Measurements from ENCODE around the gene ZSWIM6.
"Not testable (repeated sequence)": the region's sequence is repeated elsewhere in the genome, so short reads cannot be mapped to it uniquely, and the experiment has no call there.

The ZSWIM6 gene

GRCh38 chr5:61366497-61367240 is 34.6 kb downstream of the ZSWIM6 start:
- no peak for DNase-seq

DNA sequence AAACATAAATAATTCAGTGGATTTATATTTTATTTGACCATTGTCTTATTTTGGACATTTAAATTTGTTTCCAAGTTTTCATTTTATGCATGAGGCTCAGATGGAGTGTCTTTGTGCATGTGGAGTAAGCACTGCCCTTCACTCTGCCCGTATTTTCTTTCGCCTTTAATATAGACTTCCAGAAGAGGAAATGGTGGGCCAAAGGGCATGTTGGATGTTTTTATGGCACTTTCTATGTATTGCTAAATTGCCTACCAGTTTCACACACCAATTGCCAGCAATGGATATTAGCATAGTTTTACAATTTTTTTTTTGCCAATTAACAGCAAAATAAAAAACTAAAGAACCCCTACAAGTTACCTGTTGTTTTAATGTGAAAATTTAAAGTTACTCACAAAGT is 38.4 kb downstream of the ZSWIM6 start:
- DNase-seq = no peak

DNA sequence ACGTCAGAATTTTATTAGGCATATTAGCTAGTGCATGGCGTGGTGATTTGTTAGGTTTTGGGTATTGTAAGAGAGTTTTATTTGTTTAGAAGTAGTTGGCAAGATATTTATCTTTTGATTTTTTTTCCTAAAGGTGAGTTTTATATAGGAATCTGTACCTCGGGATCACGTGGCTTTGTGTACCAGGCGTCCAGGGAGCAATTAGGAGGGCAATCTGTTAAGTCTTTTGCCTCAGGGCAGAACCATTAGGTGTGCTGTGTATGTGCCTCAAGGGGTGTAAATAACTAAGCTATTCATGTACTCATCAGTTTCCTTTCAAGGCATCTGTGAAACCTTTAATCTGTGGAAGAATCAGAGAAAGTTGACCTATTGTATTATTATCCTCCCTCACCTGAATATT is 39.4 kb downstream of the ZSWIM6 start:
- DNase-seq = no peak

DNA sequence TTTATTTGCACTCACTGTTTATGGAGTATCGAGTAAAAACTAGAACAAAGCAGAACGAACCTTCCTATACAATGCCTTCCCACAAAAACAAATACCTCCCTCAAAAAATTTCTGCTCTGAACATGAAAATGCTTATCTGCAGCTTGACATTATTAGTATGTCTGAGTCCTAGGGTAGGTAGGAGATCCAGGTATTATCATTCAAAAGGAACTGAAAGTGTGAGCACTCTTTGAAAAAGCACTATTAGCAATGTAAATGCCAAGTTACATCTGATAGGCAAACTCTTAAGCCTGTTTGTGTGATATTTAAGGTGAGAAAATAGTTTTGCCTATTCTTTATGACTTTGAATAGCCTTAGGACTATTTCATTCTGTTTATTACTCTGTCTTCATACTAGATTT is 47.6 kb downstream of the ZSWIM6 start:
- DNase-seq = no peak

GRCh38 chr5:61381968-61382367 is 49.9 kb downstream of the ZSWIM6 start:
- DNase-seq = no peak

DNA sequence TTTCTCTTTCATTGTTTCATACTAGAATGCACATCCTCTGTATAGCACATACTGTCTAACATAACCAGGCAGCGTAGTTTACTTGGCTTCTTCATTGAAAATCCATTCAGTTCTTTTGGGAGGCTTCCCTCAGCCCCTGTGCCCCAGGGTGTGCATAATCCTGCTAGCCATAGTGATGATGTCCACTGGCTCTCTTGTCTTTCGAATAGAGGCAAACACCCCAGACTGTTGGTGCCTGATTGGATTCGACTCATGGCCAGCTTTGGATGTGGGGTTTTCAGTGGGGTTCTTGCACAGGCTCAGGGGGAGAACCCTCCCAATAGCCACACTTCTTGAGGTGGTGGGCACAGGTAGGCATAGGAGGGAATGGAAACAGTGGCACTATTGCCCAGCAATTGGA is 53.6 kb downstream of the ZSWIM6 start:
- no peak for DNase-seq

DNA sequence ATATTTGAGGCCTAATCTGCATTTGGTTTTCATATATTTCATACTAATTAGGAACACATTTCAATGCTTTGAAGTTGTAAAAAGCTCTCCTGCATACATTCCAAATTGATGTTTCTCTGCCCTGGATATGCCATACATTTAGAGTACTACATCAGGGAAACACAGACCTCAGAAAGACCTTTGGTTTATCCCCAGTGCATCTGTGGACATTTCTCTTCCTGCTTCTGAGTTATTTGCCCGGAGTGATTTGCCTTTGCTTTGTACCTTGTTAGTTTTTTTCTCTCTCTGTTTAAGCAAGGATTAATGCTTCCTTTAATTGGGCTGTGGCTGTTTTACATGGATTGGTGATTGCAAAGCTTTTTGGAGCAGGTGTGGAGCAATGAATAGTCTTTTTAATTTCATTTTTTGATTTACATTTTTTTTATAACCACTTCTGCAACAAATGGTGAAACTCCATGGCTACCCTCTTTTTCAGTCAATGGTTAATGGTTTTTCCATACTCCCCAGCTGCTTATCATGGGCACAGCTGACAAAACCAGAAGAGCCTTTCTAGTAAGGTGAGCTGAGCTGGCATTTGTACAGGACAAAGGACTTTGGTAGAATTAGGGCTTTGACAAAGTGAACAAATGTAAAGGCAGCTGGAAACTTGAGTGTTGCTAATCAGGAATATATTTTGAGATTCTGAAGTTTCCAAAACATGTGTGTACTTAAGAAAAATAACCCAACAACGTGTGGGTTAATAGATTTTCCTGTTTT is 54.2 kb downstream of the ZSWIM6 start:
- DNase-seq = no peak

DNA sequence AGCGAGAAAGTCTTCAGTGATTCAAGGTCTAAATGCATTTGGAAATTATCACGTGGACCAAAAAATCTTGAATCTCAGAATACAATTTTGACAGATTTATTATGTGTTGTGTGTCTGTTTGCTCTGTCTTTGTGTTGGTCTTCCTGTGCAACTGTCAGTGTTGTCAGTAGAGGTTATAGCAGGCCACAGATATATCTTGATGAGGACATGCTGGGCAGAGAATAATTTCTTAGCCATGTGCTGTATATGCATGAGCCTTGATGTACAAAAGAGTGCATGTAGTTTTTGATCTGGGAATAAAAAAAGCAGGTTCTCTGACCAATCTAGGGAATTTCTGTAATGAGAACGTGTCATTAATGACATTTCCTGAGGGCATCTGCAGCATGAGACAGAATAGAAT is 57.6 kb downstream of the ZSWIM6 start:
- no peak for DNase-seq

DNA sequence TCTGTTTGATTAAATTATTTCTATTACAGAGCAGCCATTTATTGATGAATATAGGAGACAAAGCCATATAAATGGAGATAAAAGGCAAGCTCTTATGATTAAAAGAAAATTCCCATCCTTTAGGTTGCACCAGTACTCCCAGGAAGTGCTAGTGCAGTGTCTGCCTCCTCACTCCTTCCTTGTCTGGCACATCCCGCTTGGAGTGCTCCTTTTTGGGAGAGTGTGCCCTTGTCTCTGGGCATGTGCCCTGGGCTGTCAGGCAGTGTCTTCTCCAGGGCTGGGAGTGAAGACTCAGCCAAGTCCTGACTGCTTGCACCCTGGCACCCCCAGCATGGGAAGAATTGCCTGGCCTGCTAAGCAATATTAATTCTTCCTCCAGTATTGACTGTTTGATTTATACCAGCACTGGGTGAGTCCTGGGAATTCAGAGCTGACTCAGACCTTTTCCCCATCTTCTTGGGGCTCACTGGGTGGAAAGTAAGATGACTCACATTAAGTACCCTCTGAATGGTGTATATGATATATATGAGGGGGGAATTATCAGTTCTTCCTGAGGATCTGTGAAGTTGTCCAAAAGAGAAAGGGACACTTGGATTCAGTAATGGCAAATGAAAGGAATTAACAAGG is 62.1 kb downstream of the ZSWIM6 start:
- no peak for DNase-seq

DNA sequence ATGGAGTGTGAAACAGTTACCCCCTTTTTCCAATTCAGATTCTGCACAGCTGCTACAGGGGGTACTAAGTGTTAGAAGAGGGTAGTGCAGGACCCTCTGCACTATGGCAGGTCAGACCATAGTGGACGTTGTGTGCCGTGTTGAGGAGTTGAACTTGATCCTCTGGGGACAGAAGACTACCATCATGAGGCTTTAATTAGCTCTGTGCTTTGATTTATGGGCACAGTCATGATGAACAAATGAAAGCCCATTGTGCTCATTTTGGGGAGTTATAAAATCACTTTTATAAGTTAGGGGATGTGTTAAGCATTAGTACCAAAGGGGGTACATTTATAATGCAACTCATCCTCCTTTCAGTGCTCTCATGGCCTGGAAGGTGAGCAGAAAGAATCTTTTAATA is 62.7 kb downstream of the ZSWIM6 start:
- no peak for DNase-seq

GRCh38 chr5:61397238-61397637 is 65.2 kb downstream of the ZSWIM6 start:
- no peak for DNase-seq

- no peak for DNase-seq
Measured at GRCh38 chr5:61397937-61398336, 65.9 kb downstream of the ZSWIM6 start.

GRCh38 chr5:61398440-61398839 is 66.4 kb downstream of the ZSWIM6 start:
- no peak for DNase-seq

GRCh38 chr5:61399679-61400078 is 67.6 kb downstream of the ZSWIM6 start:
- no peak for DNase-seq

DNA sequence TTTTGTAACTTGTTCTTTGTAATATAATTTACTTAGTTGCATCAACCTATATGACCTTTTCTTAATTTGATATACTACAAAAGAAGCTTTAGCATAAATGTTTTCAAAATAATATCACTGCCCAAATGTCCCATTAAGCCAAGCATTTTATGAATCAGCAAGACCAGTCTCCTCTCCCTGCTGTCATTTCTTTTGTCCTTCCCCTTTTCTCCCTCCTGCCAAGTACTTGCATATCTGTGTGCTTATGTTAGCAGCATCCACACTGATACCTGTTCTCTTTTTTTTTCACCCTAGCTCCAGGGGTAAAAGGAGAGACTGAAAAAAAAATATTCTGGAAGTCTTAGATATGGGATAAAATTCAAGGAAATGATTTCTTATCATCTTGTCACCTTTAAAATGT is 69.7 kb downstream of the ZSWIM6 start:
- peak in 1 of 2 experiments; percentile 36 for DNase-seq

GRCh38 chr5:61402244-61402823 is 70.3 kb downstream of the ZSWIM6 start:
- no peak for DNase-seq

- DNase-seq = no peak
Measured at GRCh38 chr5:61402970-61403900, 71.2 kb downstream of the ZSWIM6 start.

DNA sequence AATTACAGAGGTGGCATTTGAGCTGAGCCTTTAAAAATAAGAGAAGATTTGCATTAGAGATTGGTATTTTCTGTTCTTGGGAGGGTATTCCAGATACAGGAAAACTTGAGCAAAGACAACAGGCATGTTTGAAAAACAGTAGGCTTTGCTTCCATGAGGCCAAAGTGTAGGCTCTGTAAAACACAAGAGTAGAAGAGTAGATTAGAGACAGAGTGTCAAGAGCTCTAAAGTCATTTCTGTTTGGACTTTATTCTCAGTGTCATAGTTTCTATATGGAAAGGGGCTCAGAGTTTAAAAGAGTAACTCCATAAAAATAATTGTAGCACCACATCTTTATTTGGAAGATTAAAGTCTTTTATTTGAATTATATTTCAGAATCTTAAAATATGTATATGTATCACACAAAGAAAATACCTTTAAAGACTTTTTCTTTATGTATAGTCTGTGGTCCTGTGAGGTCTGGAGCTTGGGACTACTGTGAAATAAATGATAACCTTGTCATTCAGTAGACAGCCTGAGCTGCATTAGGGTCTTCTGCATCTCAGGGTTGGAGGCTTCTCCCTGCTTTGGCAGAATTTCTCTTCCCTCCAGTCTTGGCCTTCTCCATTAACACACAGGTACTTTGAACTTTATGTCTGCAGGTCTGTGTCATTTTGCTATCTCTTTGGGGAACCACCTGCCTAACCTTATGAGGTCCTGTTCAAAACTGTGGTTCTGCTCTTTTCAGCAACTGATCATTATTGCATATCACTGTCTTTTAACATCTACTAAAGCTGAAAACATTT is 73.6 kb downstream of the ZSWIM6 start:
- DNase-seq = no peak

DNA sequence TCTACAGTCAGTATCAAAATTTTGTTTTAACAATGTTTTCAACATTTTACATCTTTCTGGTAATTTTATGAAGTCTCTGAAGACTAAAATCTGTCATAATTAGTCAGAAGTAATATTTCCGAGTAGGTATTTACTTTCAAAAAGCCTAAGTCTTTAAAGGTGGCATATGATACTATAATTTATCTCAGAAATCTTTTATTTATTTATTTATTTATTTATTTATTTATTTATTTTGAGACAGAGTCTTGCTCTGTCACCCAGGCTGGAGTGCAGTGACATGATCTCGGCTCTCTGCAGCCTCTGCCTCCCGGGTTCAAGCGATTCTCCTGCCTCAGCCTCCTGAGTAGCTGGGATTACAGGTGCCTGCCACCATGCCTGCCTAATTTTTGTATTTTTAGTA is 74.4 kb downstream of the ZSWIM6 start:
- DNase-seq = not testable (repeated sequence)

DNA sequence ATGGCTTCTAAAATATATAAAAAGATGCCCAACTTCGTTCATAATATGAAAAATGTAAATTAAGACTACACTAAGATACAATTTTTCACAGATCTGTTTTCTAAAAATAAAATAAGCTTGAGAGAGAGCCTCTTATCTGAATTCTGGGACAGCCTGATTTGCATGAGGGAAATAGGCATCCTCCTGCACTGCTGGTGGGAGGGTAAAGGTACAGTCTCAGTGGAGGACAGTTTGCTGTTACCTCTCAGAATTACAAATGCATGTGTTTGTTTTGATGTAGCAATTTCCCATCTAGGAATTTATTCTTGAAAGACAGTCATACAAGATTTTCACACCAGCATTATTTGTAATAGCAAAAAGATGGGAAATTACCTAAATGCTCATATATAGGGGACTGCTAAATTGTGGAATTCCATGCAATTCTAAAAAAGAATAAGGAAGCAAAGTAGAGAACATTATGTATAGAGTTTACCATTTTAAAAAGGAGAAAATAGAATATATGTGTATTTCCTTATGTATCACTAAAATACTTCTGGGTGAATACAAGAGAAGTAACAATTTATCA is 75.7 kb downstream of the ZSWIM6 start:
- DNase-seq = no peak

- peak; percentile 99 to 100 for DNase-seq
Measured at GRCh38 chr5:61408476-61409168, 76.6 kb downstream of the ZSWIM6 start.

All from SW 1271 (cell line).